GM23338 (cell line): ENCODE results near the gene FOXD1.

ENCODE experiments used
- CTCF ChIP-seq, 2 experiments: fragments of 200-600 bp in 1 of 2; sonication (generic) in 1 of 2; conservative IDR thresholded peaks; 2 replicates each; pipeline versions ENCODE4 v1.5.1 to v1.6.1; 2016 to 2017; ENCODE audit warnings: antibody characterized with exemption in 2 of 2, low read depth in 2 of 2, mild to moderate bottlenecking in 2 of 2, moderate library complexity in 1 of 2
- EZH2phosphoT487 ChIP-seq: fragments of 200-600 bp; sonication (generic); IDR thresholded peaks from one replicate; pipeline ENCODE4 v1.8.1; 2018; ENCODE audit warnings: antibody characterized with exemption; ENCODE audit not compliant: unreplicated experiment
- POLR2AphosphoS5 ChIP-seq: IDR thresholded peaks from 2 replicates; pipeline ENCODE4 v1.6.1; 2016; ENCODE audit warnings: antibody characterized with exemption, low read depth
- STAT1 ChIP-seq: IDR thresholded peaks from one replicate; pipeline ENCODE4 v1.6.1; 2016; ENCODE audit warnings: antibody characterized with exemption; ENCODE audit not compliant: unreplicated experiment
- TF ChIP-seq, protein P1 (sequence below): IDR thresholded peaks from one replicate; pipeline ENCODE4 v1.6.1; 2018; ENCODE audit warnings: antibody characterized with exemption; ENCODE audit not compliant: unreplicated experiment

DNA sequence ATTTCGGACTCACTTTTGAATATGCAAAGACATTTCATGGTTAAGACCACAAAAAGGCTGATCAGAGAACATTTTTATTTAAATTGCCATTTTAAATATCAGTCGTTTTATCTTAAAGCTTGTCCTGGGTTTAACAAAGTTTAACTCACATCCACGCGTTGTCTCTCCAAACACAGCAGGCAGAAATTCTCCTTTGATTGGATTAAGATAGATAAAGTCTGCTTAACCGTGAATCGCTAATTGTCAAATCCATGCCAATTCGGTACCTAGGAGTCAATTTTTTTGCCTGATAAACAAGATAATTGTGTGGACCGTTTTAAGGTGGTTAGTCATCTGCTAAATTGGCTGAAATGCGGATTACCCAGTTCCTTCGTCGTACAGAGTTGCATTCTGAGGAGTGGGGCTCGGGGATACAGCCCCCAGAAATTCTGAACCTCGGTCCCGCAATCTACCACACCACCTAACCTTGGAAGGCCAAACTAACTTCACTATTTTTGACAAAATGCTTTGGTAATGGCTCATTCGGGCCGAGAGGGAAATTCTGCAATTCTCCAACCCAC is 49.0 kb upstream of the FOXD1 start:
- TF ChIP-seq EZH2phosphoT487 (no peak), CTCF (conservative IDR thresholded peaks at IDR 0.05; ENCODE audit: low read depth in 2 of 2) (no peak), POLR2AphosphoS5 (no peak), STAT1 (no peak)
- TF ChIP-seq, protein P1, sequence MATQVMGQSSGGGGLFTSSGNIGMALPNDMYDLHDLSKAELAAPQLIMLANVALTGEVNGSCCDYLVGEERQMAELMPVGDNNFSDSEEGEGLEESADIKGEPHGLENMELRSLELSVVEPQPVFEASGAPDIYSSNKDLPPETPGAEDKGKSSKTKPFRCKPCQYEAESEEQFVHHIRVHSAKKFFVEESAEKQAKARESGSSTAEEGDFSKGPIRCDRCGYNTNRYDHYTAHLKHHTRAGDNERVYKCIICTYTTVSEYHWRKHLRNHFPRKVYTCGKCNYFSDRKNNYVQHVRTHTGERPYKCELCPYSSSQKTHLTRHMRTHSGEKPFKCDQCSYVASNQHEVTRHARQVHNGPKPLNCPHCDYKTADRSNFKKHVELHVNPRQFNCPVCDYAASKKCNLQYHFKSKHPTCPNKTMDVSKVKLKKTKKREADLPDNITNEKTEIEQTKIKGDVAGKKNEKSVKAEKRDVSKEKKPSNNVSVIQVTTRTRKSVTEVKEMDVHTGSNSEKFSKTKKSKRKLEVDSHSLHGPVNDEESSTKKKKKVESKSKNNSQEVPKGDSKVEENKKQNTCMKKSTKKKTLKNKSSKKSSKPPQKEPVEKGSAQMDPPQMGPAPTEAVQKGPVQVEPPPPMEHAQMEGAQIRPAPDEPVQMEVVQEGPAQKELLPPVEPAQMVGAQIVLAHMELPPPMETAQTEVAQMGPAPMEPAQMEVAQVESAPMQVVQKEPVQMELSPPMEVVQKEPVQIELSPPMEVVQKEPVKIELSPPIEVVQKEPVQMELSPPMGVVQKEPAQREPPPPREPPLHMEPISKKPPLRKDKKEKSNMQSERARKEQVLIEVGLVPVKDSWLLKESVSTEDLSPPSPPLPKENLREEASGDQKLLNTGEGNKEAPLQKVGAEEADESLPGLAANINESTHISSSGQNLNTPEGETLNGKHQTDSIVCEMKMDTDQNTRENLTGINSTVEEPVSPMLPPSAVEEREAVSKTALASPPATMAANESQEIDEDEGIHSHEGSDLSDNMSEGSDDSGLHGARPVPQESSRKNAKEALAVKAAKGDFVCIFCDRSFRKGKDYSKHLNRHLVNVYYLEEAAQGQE = no peak
